Tibial nerve (tissue), 4 donors: ENCODE measurements around the gene ERC2. TPM values are rescaled to one million over a fixed set of nuclear protein-coding genes. Genes with fewer than 3 reads are reported as not detected.
A peak's percentile ranks its signal among the peaks of the same experiment; 100 is the strongest.

Experiments used
- DNase-seq, 2 donors: peaks; one replicate each; pipeline ENCODE4 v3.0.0-alpha.2; 2019; ENCODE audit warnings: low spot score in 2 of 2
- H3K27ac ChIP-seq, 4 donors: fragments of 200-600 bp; sonication (generic) in 3 of 4; one replicate each; pipeline ENCODE4 v1.5.1; 2017 to 2019; ENCODE audit warnings: mild to moderate bottlenecking in 1 of 4
- H3K27me3 ChIP-seq, 2 donors: fragments of 200-600 bp; sonication (generic) in 1 of 2; one replicate each; pipeline versions ENCODE4 v1.5.1 to v1.6.0; 2017 to 2019
- H3K36me3 ChIP-seq, 3 donors: fragments of 200-600 bp; sonication (generic); one replicate each; pipeline ENCODE4 v1.5.1; 2018 to 2019
- H3K4me1 ChIP-seq, 4 donors: fragments of 200-600 bp; sonication (generic) in 3 of 4; one replicate each; pipeline ENCODE4 v1.5.1; 2017 to 2019
- H3K4me3 ChIP-seq, 4 donors: fragments of 200-600 bp; sonication (generic) in 3 of 4; one replicate each; pipeline ENCODE4 v1.5.1; 2017 to 2019; ENCODE audit warnings: mild to moderate bottlenecking in 1 of 4, moderate library complexity in 1 of 4
- H3K9me3 ChIP-seq, 4 donors: fragments of 200-600 bp; sonication (generic) in 3 of 4; one replicate each; pipeline ENCODE4 v1.5.1; 2017 to 2019
- EP300 ChIP-seq, 2 donors: sonication (generic); formaldehyde crosslinking; IDR thresholded peaks; one replicate each; pipeline ENCODE4 v1.6.1; 2017; ENCODE audit warnings: antibody characterized with exemption in 2 of 2, mild to moderate bottlenecking in 1 of 2
- POLR2A ChIP-seq, 2 donors: fragments of 450-650 bp; IDR thresholded peaks; one replicate each; pipeline ENCODE4 v1.6.1; 2017; ENCODE audit warnings: antibody characterized with exemption in 2 of 2, mild to moderate bottlenecking in 2 of 2, moderate library complexity in 2 of 2
- WGBS, 2 donors: methylation state at CpG; one replicate each; pipeline ENCODE4 v1.1.5; 2018; 5-methylcytosine and 5-hydroxymethylcytosine counted together
- total RNA-seq, 4 donors: library from RNA; depleted of rRNA; stranded (reverse); fragments of >200 nt; gene quantifications; one replicate each; pipeline ENCODE4 v1.1.0, GENCODE V29; 2016
- TF ChIP-seq, protein P1 (sequence below), 5 experiments: fragments of 200-600 bp in 3 of 5; fragments of 450-650 bp in 2 of 5; sonication (generic) in 3 of 5; IDR thresholded peaks; one replicate each; pipeline ENCODE4 v1.5.1; 2016 to 2019; ENCODE audit warnings: antibody characterized with exemption in 5 of 5, mild to moderate bottlenecking in 3 of 5, moderate library complexity in 2 of 5

ERC2 gene
- total RNA-seq, 4 donors from 2014 or later = 0.84 to 0.98 (median 0.90) TPM; not detected in 1

DNA sequence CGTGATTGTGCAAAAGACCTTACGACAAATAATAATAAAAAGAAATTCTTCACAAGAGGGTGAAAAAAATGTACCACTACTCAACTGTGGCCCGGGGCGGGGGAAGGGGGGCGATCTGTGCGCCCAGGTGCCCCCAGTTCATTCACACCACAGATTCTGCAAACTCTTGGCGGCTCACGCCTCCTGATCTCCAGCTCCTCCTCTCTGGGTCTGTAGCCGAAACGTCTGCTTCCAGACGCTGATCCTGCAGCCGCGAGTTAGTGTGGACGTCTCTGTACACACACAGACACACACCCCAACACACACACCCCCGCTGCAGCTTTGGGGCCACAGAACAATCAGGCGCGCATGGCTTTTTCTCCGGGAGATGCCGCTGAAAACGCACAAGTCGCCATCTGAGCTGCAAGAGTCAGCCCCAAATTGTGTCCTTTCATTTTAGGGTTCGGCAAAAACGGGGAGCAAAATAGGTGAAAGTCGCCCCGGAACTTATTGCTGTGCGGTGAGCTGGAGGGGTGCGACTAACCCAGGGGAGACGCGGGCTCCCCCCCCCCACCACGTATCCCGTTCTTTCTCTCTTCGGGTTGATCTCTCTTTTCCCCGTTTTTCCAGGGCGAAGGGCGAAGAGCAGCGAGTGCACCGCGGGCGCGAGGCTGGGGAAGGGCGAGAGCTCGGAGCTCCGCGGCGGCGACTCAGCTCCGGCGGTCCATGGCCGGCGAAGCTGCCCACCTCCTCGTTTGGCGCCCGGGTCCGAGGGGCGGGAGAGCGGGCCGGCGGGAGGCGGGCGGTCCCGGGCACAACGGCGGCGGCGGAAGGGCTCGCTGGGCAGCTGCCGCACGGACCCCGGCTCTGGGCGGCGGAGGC lies 980.7 kb downstream of the ERC2 start:
- no peaks in the 10 kb centered on the region for H3K36me3 ChIP-seq
- H3K9me3 ChIP-seq = no peaks in the 10 kb centered on the region
- H3K4me3 ChIP-seq = peak overlapping the region; percentile 39 to 90 (median 52)
- H3K4me1 ChIP-seq = peaks cover 0 to 50% (median 14%) of the 10 kb centered on the region in 4 donors
- peak overlapping the region in 2 of 4 donors; percentile 51 to 65 for H3K27ac ChIP-seq
- TF ChIP-seq POLR2A (IDR thresholded peaks at IDR 0.05) (no peak), EP300 (IDR thresholded peaks at IDR 0.05) (no peak)
- TF ChIP-seq, protein P1, sequence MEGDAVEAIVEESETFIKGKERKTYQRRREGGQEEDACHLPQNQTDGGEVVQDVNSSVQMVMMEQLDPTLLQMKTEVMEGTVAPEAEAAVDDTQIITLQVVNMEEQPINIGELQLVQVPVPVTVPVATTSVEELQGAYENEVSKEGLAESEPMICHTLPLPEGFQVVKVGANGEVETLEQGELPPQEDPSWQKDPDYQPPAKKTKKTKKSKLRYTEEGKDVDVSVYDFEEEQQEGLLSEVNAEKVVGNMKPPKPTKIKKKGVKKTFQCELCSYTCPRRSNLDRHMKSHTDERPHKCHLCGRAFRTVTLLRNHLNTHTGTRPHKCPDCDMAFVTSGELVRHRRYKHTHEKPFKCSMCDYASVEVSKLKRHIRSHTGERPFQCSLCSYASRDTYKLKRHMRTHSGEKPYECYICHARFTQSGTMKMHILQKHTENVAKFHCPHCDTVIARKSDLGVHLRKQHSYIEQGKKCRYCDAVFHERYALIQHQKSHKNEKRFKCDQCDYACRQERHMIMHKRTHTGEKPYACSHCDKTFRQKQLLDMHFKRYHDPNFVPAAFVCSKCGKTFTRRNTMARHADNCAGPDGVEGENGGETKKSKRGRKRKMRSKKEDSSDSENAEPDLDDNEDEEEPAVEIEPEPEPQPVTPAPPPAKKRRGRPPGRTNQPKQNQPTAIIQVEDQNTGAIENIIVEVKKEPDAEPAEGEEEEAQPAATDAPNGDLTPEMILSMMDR (IDR thresholded peaks at IDR 0.05) = no peak
- 1% methylated on average over 42 to 62 of the region's 71 CpGs for WGBS, 2 donors
- no peak for DNase-seq
- H3K27me3 ChIP-seq = peaks cover 0 to 75% of the 10 kb centered on the region in 2 donors

DNA sequence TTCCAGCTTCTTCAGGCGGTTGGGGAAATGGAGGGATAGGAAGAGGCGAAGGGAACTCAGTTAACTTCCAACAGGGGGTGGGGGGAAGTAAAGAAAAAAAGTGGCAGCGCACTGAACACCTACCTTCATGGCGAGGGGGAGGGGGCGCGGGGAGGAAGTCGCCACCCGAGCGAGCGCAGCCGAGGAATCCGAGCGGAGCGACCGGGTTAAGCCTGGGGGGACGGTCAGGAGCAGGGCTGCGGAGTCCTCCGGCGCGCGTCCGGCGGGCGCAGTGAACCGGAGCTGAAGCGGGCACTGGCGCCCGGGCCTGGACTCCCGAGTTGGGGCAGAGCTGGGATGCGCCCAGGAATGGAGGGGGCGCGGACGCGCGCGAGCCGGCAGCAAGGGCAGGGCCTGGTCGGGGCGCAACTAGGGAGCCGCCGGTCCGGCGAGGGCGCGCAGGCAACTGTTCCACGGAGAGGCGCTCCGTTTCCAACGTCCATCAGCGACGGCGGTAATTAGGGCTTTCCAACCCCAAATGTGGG lies 981.3 kb downstream of the ERC2 start, which contains the start of gene WNT5A:
WNT5A (minus strand) TSS at position 450 of the 524 bp plus-strand sequence; CDS start at position 129, 321 bp downstream.
- peaks cover 0 to 57% (median 16%) of the 10 kb centered on the region in 4 donors for H3K4me1 ChIP-seq
- H3K9me3 ChIP-seq = no peaks in the 10 kb centered on the region
- TF ChIP-seq POLR2A (IDR thresholded peaks at IDR 0.05) = no peak
- TF ChIP-seq EP300 (IDR thresholded peaks at IDR 0.05) = no peak
- WGBS, 2 donors = 1 to 2% methylated on average over 31 to 47 of the region's 52 CpGs
- peak within 1 kb of the TSS; percentile 39 to 90 (median 52) for H3K4me3 ChIP-seq
- peaks cover 0 to 82% of the 10 kb centered on the region in 2 donors for H3K27me3 ChIP-seq
- H3K27ac ChIP-seq = peak within 1 kb of the TSS in 2 of 4 donors; percentile 51 to 65
- no peak for DNase-seq
- no peaks in the 10 kb centered on the region for H3K36me3 ChIP-seq

GRCh38 chr3:55486101-55486856 lies 982.0 kb downstream of the ERC2 start:
- 3% methylated on average over 47 to 49 of the region's 49 CpGs for WGBS, 2 donors

GRCh38 chr3:55484801-55485791 lies 983.2 kb downstream of the ERC2 start:
- peaks cover 0 to 85% of the 10 kb centered on the region in 2 donors for H3K27me3 ChIP-seq
- peaks cover 0 to 72% (median 16%) of the 10 kb centered on the region in 4 donors for H3K4me1 ChIP-seq
- no peaks in the 10 kb centered on the region for H3K36me3 ChIP-seq
- WGBS, 2 donors = 8 to 11% methylated on average over 46 to 55 of the region's 57 CpGs
- DNase-seq = peak in 1 of 2 donors; percentile 48
- TF ChIP-seq, protein P1 (IDR thresholded peaks at IDR 0.05) = peak; percentile 31 to 86 (median 80)
- TF ChIP-seq EP300 (IDR thresholded peaks at IDR 0.05) = no peak
- H3K27ac ChIP-seq = peak overlapping the region in 1 of 4 donors; percentile 53
- no peaks in the 10 kb centered on the region for H3K9me3 ChIP-seq
- peak overlapping the region; percentile 23 to 90 (median 52) for H3K4me3 ChIP-seq

More at GRCh38 chr3:55486101-55486856, 982.0 kb downstream of the ERC2 start:
- H3K4me3 ChIP-seq = peak overlapping the region; percentile 39 to 90 (median 52)
- no peaks in the 10 kb centered on the region for H3K9me3 ChIP-seq
- peak in 1 of 2 donors; percentile 51 for DNase-seq
- no peak for TF ChIP-seq POLR2A (IDR thresholded peaks at IDR 0.05)
- no peak for TF ChIP-seq EP300 (IDR thresholded peaks at IDR 0.05)
- TF ChIP-seq, protein P1 (IDR thresholded peaks at IDR 0.05) = no peak
- H3K27me3 ChIP-seq = peaks cover 0 to 82% of the 10 kb centered on the region in 2 donors
- H3K36me3 ChIP-seq = no peaks in the 10 kb centered on the region
- peak overlapping the region in 2 of 4 donors; percentile 26 to 53 for H3K27ac ChIP-seq
- H3K4me1 ChIP-seq = peaks cover 0 to 64% (median 16%) of the 10 kb centered on the region in 4 donors
